Hepatocyte (in vitro differentiated cells): ENCODE measurements around the gene CRTAC1.

Experiments used
- EZH2 ChIP-seq: fragments of 200-600 bp; sonication (generic); IDR thresholded peaks from 2 replicates; pipeline ENCODE4 v1.6.1; 2016; ENCODE audit warnings: antibody characterized with exemption, mild to moderate bottlenecking, borderline replicate concordance
- TF ChIP-seq, protein P1 (sequence below): fragments of 200-600 bp; sonication (generic); IDR thresholded peaks from 2 replicates; pipeline ENCODE4 v1.5.1; 2016; ENCODE audit warnings: antibody characterized with exemption, mild to moderate bottlenecking; ENCODE audit not compliant: poor library complexity

GRCh38 chr10:97895084-97895483 is 135.3 kb downstream of the CRTAC1 start:
- TF ChIP-seq, protein P1, sequence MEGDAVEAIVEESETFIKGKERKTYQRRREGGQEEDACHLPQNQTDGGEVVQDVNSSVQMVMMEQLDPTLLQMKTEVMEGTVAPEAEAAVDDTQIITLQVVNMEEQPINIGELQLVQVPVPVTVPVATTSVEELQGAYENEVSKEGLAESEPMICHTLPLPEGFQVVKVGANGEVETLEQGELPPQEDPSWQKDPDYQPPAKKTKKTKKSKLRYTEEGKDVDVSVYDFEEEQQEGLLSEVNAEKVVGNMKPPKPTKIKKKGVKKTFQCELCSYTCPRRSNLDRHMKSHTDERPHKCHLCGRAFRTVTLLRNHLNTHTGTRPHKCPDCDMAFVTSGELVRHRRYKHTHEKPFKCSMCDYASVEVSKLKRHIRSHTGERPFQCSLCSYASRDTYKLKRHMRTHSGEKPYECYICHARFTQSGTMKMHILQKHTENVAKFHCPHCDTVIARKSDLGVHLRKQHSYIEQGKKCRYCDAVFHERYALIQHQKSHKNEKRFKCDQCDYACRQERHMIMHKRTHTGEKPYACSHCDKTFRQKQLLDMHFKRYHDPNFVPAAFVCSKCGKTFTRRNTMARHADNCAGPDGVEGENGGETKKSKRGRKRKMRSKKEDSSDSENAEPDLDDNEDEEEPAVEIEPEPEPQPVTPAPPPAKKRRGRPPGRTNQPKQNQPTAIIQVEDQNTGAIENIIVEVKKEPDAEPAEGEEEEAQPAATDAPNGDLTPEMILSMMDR = no peak
- TF ChIP-seq EZH2 = no peak
